NCI-H2107 (cell line): ENCODE data around the gene CGB3.

Source experiments
- DNase-seq: peaks from one replicate; lab custom pipeline; 2025; lab: John Stamatoyannopoulos, UW

CGB3 gene

GRCh38 chr19:49016067-49016839 is 7.9 kb downstream of the CGB3 start:
- no peak for DNase-seq

DNA sequence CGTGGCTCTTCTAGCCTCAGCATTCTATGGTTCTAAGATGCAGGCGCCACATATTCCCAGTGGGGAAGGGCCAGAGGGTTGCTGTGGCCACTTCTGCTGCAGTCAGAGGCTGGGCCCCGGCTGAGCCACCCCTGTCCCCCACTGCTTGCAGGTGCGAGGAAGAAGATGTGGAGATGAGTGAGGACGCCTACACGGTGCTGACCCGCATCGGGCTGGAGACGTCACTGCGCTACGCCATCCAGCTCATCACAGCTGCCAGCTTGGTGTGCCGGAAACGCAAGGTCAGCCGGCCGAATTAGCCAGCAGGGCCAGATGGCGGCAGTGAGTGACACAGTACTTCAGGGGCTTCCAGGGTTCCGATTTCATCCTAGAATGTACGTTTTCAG is 9.3 kb downstream of the CGB3 start:
- DNase-seq, result no peak

DNA sequence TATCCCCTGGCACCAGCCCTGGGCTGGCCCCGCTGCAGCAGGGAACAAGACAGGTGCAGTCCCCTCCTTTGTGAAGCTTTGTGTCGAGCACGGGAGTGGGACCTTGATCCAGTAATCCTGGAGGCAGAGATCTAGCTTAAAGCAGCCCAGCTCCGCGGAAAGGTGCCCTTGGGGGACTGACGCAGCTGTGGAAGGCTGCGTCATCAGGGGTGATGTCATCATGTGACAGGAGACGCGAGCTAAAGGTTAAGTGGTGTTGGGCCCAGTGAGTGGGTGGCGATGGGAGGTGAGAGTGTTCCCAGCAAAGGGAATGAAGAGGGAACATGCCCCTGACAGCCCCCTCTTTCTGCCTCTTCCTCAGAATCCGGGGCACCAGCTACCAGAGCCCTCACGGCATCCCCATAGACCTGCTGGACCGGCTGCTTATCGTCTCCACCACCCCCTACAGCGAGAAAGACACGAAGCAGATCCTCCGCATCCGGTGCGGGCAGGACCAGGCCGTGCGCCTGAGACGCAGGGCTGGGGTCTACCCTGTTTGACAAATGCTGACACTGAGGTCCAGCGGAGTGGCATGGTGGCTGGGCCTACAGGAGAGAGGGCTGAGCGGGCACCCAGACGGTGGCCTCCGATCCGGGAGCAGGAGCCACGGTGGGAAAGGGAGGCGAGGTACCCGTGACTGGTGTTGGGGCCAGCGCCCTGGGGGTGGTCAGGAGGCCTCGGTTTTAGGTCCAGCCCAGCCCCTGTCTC is 9.8 kb downstream of the CGB3 start:
- DNase-seq, result no peak

DNA sequence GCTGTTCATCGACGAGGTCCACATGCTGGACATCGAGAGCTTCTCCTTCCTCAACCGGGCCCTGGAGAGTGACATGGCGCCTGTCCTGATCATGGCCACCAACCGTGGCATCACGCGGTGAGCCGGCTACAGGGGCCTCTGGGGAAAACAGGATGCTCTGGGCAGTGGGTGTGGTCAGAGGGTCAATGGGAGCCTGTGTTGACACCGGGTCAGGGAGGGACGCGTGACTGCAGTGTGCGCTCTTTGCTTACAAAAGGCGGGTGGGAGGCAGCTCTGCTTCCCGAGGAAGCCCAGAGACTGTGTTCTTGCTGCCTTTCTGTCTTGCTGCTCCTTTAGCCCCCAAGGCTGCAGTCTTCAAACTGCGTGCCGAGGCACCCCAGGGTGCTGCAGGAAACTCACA is 12.9 kb downstream of the CGB3 start:
- no peak for DNase-seq

DNA sequence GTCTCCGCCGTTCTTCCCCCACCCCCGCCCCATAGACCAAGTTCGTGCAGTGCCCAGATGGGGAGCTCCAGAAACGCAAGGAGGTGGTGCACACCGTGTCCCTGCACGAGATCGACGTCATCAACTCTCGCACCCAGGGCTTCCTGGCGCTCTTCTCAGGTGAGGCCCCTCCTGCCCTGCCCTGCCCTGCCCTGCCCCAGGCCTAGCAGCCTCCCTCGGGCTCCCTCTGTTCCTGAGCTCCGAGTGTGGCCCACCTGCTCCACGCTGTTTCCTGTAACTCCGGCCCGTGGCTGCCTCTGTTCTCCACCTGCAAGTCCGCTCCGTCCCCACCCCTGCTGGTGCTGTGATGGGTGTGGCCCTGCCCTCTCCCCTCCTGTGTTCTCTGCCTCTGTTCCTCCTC is 13.7 kb downstream of the CGB3 start:
- no peak for DNase-seq

DNA sequence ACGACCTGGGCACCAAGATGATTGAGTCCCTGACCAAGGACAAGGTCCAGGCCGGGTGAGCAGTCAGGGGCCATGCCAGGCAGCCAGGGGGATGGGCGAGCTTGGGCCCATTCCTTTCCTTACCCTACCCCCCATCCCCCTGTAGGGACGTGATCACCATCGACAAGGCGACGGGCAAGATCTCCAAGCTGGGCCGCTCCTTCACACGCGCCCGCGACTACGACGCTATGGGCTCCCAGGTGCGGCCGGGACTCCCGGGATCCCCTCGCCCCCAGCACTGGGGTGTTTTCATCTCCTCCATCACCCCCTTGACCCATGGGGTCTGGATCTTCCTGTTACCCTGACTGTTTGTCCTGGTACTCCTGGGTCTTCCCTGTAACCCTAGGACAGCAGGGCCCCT is 14.3 kb downstream of the CGB3 start:
- no peak for DNase-seq

- DNase-seq, result no peak
These were observed 17.2 kb downstream of the CGB3 start for GRCh38 chr19:49006905-49007304.

DNA sequence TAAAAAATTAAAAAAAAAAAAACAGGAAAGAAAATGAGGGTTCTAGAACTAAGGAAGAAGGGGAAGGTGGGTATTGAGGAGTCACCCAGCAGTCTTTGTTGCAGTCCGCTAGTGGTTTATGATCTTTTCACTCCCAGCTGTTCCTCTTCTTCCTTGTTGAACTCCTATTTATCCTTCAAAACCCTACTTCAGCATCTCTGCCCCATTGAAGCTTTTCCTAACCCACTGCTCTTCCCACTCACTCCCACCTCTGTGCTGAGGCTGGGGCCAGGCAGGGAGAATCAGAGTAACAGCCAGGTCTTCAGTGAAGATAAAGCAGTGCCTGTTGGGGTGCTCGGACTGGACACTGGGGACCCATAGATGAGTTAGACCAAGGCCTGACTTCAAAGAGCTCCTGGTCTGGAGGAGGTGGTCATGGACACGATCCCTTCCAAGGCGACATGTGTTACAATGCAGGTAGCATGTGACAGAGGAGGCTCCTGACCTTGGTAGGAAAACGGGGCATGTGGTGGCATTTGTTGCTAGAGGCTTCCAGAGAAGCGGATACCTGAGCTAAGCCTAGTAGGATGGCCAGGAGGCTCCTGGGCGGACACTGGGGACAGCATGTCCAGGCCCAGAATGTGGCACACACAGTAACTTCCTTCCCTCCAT is 19.0 kb downstream of the CGB3 start:
- no peak for DNase-seq

DNA sequence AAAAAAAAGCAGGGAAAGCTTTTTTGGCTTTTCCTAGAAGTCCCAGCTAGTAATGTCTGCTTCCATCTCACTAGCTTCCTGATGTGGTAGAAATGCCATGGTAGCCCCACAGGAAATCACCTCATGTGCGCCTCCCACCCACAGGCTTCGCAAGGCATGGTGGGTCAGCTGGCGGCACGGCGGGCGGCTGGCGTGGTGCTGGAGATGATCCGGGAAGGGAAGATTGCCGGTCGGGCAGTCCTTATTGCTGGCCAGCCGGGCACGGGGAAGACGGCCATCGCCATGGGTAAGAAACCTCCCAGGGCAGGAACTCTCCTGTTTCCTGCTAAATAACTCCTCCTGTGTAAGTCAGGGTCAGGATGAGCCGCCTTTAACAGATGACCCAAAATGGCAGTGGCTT is 20.0 kb downstream of the CGB3 start:
- no peak for DNase-seq

GRCh38 chr19:48999481-49000325 is 24.4 kb downstream of the CGB3 start:
- DNase-seq, result no peak

DNA sequence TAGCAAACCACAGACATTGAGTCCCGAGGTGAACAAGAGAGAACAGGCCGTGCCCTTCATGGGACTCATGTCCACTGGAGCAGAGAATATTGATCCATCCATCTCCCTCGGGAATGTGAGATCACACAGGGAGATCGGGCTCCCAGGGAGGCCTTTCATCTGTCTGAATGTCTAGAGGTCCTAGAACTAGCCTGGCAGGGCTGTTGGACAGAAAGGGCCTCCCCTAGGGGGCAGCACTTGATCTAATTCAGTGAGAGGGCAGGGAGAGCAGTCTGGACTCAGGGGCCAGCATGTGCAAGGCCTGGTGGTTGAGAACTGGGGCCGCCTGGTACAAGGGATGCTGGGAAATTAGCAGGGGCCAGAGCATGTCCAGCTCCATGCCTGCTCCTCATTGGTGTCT is 26.2 kb downstream of the CGB3 start:
- DNase-seq, result peak; percentile 89

DNA sequence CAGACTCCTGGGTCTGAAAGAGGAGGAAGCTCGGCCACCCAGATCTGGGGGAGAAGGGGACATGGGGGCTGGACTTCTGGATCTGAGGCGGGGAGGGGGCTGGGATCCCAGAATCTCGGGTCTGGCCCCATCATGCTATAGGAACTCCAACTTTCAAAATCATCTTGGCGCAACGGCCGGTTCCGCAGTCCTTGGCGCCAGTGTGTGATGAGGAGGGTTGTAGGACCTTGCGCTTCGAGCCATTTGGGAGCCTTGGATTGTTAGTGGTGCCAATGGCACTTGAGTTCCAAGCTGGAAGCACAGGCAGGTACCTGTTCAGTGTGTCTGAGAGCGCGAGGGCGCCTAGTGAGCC is 30.1 kb downstream of the CGB3 start:
- DNase-seq, result no peak

DNA sequence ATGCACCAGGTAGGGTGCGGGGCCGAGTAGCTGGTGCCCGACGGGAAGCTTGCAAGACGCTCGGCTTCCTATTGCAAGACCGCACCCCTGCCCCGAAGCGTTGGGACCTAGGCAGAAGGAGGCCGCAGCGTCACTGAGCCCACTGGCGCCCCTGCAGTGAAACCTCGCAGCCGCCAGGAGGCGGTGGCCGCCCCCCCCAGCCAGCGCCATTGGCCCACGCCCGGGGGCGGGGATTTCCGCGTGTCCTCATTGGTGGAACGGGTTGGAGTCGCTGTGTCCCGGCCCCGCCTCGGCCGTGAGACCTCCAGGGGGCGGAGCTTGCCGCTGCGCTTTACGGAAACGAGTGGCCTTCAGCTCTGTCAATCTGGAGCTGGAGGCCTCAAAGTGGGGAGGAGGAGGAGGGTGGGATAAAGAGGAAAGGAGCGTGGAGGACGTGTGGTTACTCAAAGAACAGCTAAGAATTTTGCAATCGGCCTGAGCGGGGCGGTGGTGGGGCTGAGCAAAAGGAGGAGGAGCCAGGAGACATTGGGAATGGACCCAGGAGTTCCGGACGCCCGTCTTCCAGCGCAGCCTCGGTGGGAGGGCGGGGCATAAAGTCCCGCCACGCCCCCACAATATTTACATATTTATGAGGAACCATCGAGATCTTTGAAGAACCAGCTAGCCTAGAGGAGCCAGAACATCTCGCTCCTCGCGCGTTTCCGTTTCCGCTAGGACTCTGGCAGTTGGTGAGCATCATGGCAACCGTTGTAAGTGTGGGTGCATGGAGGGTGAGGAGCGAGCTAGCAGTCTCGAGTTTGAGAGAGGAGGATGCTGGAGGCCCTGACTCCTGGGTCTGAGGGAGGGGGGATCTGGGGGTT is 30.7 kb downstream of the CGB3 start, which contains the start of the genes GYS1 and RUVBL2:
Gene GYS1 (minus strand): TSS at position 135 of the 860 bp plus-strand sequence. CDS start 197 bp downstream, outside the sequence.
Gene RUVBL2 (plus strand): TSS at position 713 of the 860 bp plus-strand sequence. CDS start 25 bp downstream, at position 738.
- peak; percentile 95 for DNase-seq

GRCh38 chr19:48992581-48993174 is 31.5 kb downstream of the CGB3 start:
- DNase-seq, result no peak

DNA sequence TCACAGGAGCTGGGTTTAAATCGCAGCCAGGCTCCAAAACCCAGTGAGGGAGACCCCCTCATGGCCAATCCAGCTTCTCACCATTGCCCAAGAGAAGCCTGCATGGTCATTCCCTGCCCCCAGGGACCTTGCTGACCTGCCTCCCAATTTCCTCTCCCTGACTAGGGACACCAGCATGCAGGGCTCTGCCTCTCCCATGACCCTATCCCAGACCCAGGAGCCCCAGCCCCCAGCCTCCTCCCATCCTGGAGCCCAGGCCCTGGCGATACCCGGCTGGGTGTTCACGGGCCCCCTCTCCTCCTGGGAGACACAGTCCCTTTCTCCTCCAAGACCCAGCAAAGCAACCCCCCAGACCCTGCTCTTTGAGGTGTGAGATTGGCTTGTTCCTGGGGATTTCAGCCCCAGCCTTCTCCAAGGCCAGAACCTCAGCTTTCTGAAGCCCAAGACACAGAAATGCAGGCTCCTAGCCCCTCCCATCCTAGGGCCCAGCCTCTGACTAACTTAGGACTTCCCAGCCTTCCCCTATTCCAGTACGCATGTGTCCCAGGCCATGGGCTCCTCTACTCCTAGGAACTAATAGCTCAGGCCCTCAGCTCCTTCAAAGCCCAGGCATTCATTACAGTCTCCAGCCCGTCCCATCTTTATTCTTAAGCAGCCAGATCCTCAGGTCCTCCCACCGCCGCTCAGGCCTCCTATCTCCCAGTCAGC is 32.1 kb downstream of the CGB3 start:
- no peak for DNase-seq

GRCh38 chr19:48991011-48991609 is 33.0 kb downstream of the CGB3 start:
- no peak for DNase-seq

- DNase-seq, result no peak
These were observed 33.7 kb downstream of the CGB3 start for GRCh38 chr19:48990400-48990799.

DNA sequence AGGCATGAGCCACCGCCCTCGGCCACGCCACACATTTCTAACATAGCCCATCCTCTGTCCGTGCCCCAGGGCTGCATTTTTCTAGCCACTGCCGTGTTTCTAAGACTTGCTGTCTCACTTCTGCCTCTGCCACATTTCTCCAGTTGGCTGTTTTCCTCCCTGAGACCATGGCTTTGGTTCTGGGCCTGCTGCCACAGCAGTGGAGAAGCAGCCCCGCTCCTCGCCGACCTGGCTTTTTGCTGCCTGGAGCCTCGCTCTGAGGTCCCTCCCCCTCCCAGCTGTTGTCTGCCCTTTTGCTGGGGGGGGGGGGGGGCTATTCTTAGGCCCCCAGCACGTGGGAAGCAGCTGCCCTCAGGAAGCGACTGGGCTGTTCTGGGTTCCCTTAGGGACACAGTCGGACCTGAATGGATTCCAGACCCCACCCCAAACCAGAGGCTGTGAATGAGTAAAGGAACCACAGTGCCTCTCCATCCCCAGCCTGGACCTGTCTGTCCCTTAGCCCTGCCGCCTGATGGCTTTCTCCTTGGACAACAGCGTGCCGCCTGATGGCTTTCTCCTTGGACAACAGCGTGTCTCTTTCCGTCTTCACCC is 34.3 kb downstream of the CGB3 start:
- no peak for DNase-seq

DNA sequence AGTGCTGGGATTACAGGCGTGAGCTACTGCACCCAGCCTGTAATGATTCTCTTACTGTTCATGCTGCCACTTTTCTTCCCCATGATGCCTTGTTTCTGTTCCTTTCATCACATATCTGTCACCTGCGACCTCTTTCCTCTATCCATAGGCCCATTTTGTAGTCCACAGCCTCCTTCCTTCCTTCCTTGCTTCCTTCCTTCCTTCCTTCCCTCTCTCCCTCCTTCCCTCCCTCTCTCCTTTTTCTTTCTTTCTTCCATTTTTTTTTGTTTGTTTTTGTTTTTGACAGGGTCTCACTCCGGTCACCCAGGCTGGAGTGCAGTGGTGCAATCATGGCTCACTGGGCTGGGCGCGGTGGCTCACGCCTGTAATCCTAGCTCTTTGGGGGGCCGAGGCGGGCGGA is 35.3 kb downstream of the CGB3 start:
- no peak for DNase-seq
